ENCODE measurements around the gene MFNG.

Gene MFNG

GRCh38 chr22:37521236-37521739 is 35.1 kb upstream of the MFNG start:
- H3K4me3 ChIP-seq (ENCODE audit: low read length), result no peak overlapping the region
- no peak overlapping the region for H3K27ac ChIP-seq (ENCODE audit: low read depth, low read length)
- TF ChIP-seq, protein P1, sequence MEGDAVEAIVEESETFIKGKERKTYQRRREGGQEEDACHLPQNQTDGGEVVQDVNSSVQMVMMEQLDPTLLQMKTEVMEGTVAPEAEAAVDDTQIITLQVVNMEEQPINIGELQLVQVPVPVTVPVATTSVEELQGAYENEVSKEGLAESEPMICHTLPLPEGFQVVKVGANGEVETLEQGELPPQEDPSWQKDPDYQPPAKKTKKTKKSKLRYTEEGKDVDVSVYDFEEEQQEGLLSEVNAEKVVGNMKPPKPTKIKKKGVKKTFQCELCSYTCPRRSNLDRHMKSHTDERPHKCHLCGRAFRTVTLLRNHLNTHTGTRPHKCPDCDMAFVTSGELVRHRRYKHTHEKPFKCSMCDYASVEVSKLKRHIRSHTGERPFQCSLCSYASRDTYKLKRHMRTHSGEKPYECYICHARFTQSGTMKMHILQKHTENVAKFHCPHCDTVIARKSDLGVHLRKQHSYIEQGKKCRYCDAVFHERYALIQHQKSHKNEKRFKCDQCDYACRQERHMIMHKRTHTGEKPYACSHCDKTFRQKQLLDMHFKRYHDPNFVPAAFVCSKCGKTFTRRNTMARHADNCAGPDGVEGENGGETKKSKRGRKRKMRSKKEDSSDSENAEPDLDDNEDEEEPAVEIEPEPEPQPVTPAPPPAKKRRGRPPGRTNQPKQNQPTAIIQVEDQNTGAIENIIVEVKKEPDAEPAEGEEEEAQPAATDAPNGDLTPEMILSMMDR (IDR thresholded peaks at IDR 0.05; ENCODE audit: low read depth, low read length, poor library complexity, severe bottlenecking), result no peak
- TF ChIP-seq EZH2phosphoT487 (IDR thresholded peaks at IDR 0.05; ENCODE audit: borderline replicate concordance, low read length), result no peak
- H3F3A ChIP-seq (ENCODE audit: control insufficient read depth, insufficient read depth), result no peaks in the 10 kb centered on the region
- H3K4me2 ChIP-seq (ENCODE audit: low read length), result no peak overlapping the region
- H3K79me2 ChIP-seq (ENCODE audit: control insufficient read depth, low read length), result no peaks in the 10 kb centered on the region
- H3K9me2 ChIP-seq (replicated peaks; ENCODE audit: control insufficient read depth, low read length), result no peaks in the 10 kb centered on the region
- H3K36me3 ChIP-seq (ENCODE audit: control insufficient read depth, low read length), result no peaks in the 10 kb centered on the region
- no peaks in the 10 kb centered on the region for H4K20me1 ChIP-seq (ENCODE audit: control insufficient read depth, insufficient read depth, low read depth, low read length)
- no peaks in the 10 kb centered on the region for H3K9me3 ChIP-seq (ENCODE audit: control insufficient read depth, insufficient read depth, low read length)
- H3K4me1 ChIP-seq (ENCODE audit: control insufficient read depth, low read length), result no peaks in the 10 kb centered on the region
- H3K27me3 ChIP-seq (ENCODE audit: control insufficient read depth, low read length), result peaks cover 16% of the 10 kb centered on the region; the same call in 1 of the 2 replicates

GRCh38 chr22:37520776-37521191 is 34.6 kb upstream of the MFNG start:
- H3K79me2 ChIP-seq (ENCODE audit: control insufficient read depth, low read length), result no peaks in the 10 kb centered on the region
- H4K20me1 ChIP-seq (ENCODE audit: control insufficient read depth, insufficient read depth, low read depth, low read length), result no peaks in the 10 kb centered on the region
- peaks cover 16% of the 10 kb centered on the region; the same call in 1 of the 2 replicates for H3K27me3 ChIP-seq (ENCODE audit: control insufficient read depth, low read length)
- no peaks in the 10 kb centered on the region for H3K36me3 ChIP-seq (ENCODE audit: control insufficient read depth, low read length)
- no peaks in the 10 kb centered on the region for H3K9me2 ChIP-seq (replicated peaks; ENCODE audit: control insufficient read depth, low read length)
- H3K4me2 ChIP-seq (ENCODE audit: low read length), result no peak overlapping the region
- no peaks in the 10 kb centered on the region for H3F3A ChIP-seq (ENCODE audit: control insufficient read depth, insufficient read depth)
- no peaks in the 10 kb centered on the region for H3K4me1 ChIP-seq (ENCODE audit: control insufficient read depth, low read length)
- H3K27ac ChIP-seq (ENCODE audit: low read depth, low read length), result no peak overlapping the region
- no peak for TF ChIP-seq EZH2phosphoT487 (IDR thresholded peaks at IDR 0.05; ENCODE audit: borderline replicate concordance, low read length)
- TF ChIP-seq, protein P1 (IDR thresholded peaks at IDR 0.05; ENCODE audit: low read depth, low read length, poor library complexity, severe bottlenecking), result no peak
- H3K4me3 ChIP-seq (ENCODE audit: low read length), result no peak overlapping the region
- no peaks in the 10 kb centered on the region for H3K9me3 ChIP-seq (ENCODE audit: control insufficient read depth, insufficient read depth, low read length)

DNA sequence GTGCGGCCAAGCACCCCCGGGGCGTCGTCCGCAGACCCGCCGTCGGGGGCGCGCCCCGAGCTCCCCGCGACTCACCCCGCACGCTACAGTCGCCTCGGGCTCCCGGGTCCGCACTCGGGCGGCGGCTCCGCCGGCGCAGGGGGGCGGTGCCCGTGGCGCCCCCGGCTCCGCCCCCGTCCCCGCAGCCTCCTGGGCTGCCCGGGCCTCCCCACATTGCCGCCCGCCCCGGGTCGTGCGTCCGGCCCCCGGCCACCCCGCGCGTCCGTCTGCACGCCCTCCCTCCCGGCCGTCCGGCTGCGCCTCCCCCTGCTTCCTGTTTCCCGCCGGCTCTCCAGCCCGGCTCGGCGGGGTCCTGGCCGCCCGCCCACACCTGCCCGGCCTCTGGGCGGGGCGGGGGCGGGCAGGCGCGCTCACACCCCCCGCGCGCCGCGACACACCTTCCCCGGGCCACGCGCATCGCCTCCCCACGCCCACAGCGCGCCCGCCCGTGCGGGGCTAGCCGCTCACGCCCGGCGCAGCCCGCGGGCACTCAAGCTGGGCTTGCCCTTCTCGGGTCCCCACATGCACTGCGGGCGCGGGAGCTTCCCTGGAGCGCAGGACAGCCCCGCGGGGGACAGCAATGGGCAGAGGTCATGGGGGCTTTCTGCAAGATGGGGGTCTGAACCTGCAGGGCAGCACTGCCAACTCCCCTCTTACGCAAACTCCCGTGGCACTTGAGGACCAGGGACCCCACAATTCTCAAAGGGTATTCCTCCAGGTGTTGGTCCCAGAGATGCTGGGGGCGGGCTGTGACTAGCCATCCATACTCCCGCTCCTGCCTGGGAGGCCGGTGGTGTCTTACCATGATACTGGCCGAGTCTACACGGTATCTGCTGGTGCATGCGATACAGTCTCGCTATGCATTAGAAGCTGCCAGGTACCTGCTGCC is 33.3 kb upstream of the MFNG start, which contains the start of gene CARD10:
Gene CARD10 (minus strand): TSS at position 148 of the 928 bp plus-strand sequence. CDS start 215 bp downstream, outside the sequence.
- H4K20me1 ChIP-seq (ENCODE audit: control insufficient read depth, insufficient read depth, low read depth, low read length), result no peaks in the 10 kb centered on the region
- no peak within 1 kb of the TSS for H3K4me3 ChIP-seq (ENCODE audit: low read length)
- no peaks in the 10 kb centered on the region for H3K36me3 ChIP-seq (ENCODE audit: control insufficient read depth, low read length)
- H3K27me3 ChIP-seq (ENCODE audit: control insufficient read depth, low read length), result peaks cover 20% of the 10 kb centered on the region; the same call in 1 of the 2 replicates
- no peaks in the 10 kb centered on the region for H3K9me3 ChIP-seq (ENCODE audit: control insufficient read depth, insufficient read depth, low read length)
- TF ChIP-seq, protein P1 (IDR thresholded peaks at IDR 0.05; ENCODE audit: low read depth, low read length, poor library complexity, severe bottlenecking), result no peak
- no peak for TF ChIP-seq EZH2phosphoT487 (IDR thresholded peaks at IDR 0.05; ENCODE audit: borderline replicate concordance, low read length)
- H3K4me2 ChIP-seq (ENCODE audit: low read length), result no peak within 1 kb of the TSS
- no peak within 1 kb of the TSS for H3K27ac ChIP-seq (ENCODE audit: low read depth, low read length)
- H3K9me2 ChIP-seq (replicated peaks; ENCODE audit: control insufficient read depth, low read length), result no peaks in the 10 kb centered on the region
- no peaks in the 10 kb centered on the region for H3K4me1 ChIP-seq (ENCODE audit: control insufficient read depth, low read length)
- no peaks in the 10 kb centered on the region for H3K79me2 ChIP-seq (ENCODE audit: control insufficient read depth, low read length)
- H3F3A ChIP-seq (ENCODE audit: control insufficient read depth, insufficient read depth), result no peaks in the 10 kb centered on the region

Measured in DOHH2 (cell line).